Neural cell (in vitro differentiated cells): ENCODE results near the gene PLCL1.

Experiments used
- EP300 ChIP-seq: fragments of 450-650 bp; conservative IDR thresholded peaks from 2 replicates; pipeline ENCODE4 v1.6.1; 2014; ENCODE audit warnings: antibody characterized with exemption, mild to moderate bottlenecking, moderate library complexity; ENCODE audit not compliant: poor library complexity, severe bottlenecking
- EZH2 ChIP-seq: fragments of 200-600, 300-800 bp; shearing (Covaris generic), sonication (generic); IDR thresholded peaks from 2 replicates; pipeline ENCODE4 v1.6.1; 2014; ENCODE audit warnings: antibody characterized with exemption, low read length, borderline replicate concordance, mild to moderate bottlenecking; ENCODE audit not compliant: insufficient read depth, poor library complexity, severe bottlenecking
- SMC3 ChIP-seq: fragments of 450-650 bp; conservative IDR thresholded peaks from 2 replicates; pipeline ENCODE4 v1.6.1; 2014; ENCODE audit warnings: antibody characterized with exemption, mild to moderate bottlenecking, moderate library complexity; ENCODE audit not compliant: poor library complexity
- TF ChIP-seq, protein P1 (sequence below): fragments of 450-650 bp; IDR thresholded peaks from 2 replicates; pipeline ENCODE4 v1.5.1; 2014; ENCODE audit warnings: antibody characterized with exemption, mild to moderate bottlenecking, moderate library complexity; ENCODE audit not compliant: poor library complexity, severe bottlenecking
- TF ChIP-seq, protein P2 (sequence below): IDR thresholded peaks from 2 replicates; pipeline ENCODE4 v1.6.1; 2012; ENCODE audit warnings: borderline replicate concordance

GRCh38 chr2:198028955-198029354, 224.6 kb downstream of the PLCL1 start:
- TF ChIP-seq, protein P1, sequence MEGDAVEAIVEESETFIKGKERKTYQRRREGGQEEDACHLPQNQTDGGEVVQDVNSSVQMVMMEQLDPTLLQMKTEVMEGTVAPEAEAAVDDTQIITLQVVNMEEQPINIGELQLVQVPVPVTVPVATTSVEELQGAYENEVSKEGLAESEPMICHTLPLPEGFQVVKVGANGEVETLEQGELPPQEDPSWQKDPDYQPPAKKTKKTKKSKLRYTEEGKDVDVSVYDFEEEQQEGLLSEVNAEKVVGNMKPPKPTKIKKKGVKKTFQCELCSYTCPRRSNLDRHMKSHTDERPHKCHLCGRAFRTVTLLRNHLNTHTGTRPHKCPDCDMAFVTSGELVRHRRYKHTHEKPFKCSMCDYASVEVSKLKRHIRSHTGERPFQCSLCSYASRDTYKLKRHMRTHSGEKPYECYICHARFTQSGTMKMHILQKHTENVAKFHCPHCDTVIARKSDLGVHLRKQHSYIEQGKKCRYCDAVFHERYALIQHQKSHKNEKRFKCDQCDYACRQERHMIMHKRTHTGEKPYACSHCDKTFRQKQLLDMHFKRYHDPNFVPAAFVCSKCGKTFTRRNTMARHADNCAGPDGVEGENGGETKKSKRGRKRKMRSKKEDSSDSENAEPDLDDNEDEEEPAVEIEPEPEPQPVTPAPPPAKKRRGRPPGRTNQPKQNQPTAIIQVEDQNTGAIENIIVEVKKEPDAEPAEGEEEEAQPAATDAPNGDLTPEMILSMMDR: no peak
- TF ChIP-seq, protein P2, sequence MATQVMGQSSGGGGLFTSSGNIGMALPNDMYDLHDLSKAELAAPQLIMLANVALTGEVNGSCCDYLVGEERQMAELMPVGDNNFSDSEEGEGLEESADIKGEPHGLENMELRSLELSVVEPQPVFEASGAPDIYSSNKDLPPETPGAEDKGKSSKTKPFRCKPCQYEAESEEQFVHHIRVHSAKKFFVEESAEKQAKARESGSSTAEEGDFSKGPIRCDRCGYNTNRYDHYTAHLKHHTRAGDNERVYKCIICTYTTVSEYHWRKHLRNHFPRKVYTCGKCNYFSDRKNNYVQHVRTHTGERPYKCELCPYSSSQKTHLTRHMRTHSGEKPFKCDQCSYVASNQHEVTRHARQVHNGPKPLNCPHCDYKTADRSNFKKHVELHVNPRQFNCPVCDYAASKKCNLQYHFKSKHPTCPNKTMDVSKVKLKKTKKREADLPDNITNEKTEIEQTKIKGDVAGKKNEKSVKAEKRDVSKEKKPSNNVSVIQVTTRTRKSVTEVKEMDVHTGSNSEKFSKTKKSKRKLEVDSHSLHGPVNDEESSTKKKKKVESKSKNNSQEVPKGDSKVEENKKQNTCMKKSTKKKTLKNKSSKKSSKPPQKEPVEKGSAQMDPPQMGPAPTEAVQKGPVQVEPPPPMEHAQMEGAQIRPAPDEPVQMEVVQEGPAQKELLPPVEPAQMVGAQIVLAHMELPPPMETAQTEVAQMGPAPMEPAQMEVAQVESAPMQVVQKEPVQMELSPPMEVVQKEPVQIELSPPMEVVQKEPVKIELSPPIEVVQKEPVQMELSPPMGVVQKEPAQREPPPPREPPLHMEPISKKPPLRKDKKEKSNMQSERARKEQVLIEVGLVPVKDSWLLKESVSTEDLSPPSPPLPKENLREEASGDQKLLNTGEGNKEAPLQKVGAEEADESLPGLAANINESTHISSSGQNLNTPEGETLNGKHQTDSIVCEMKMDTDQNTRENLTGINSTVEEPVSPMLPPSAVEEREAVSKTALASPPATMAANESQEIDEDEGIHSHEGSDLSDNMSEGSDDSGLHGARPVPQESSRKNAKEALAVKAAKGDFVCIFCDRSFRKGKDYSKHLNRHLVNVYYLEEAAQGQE: no peak
- no peak for TF ChIP-seq SMC3
- TF ChIP-seq EP300: no peak
- TF ChIP-seq EZH2: no peak
